GM23338 (cell line): ENCODE measurements around the gene CIROP. TPM values are rescaled to one million over a fixed set of nuclear protein-coding genes. Genes with fewer than 3 reads are reported as not detected.

Experiments
- ATAC-seq: fragments of 200-7000 bp; cut with Tn5 transposase; 3 replicates; pipeline ENCODE4 v1.9.1; 2020
- DNase-seq: peaks from one replicate; pipeline ENCODE4 v3.0.0-alpha.2; 2015; ENCODE audit warnings: low spot score
- H2AFZ ChIP-seq: fragments of 200-600 bp; sonication (generic); 2 replicates; pipeline ENCODE4 v1.8.0; 2016; ENCODE audit warnings: antibody characterized with exemption, mild to moderate bottlenecking, moderate library complexity
- H3F3A ChIP-seq: fragments of 200-600 bp; sonication (generic); replicated peaks from 2 replicates; pipeline ENCODE4 v1.8.0; 2017; ENCODE audit warnings: antibody characterized with exemption, mixed run types, low read depth
- H3K27ac ChIP-seq: fragments of 200-600 bp; sonication (generic); 2 replicates; pipeline ENCODE4 v1.6.1; 2016; ENCODE audit warnings: low read depth
- H3K27me3 ChIP-seq: fragments of 200-600 bp; sonication (generic); 2 replicates; pipeline ENCODE4 v1.8.0; 2016; ENCODE audit warnings: mild to moderate bottlenecking, mixed run types, moderate library complexity; ENCODE audit not compliant: insufficient read depth
- H3K36me3 ChIP-seq: fragments of 200-600 bp; sonication (generic); 2 replicates; pipeline ENCODE4 v1.8.0; 2016; ENCODE audit warnings: mild to moderate bottlenecking; ENCODE audit not compliant: insufficient read depth
- H3K4me1 ChIP-seq: fragments of 200-600 bp; sonication (generic); 2 replicates; pipeline ENCODE4 v1.8.0; 2016; ENCODE audit warnings: mild to moderate bottlenecking, moderate library complexity; ENCODE audit not compliant: insufficient read depth
- H3K4me2 ChIP-seq: fragments of 200-600 bp; sonication (generic); 2 replicates; pipeline ENCODE4 v1.7.1; 2017; ENCODE audit warnings: mixed run types
- H3K4me3 ChIP-seq: fragments of 200-600 bp; sonication (generic); 2 replicates; pipeline ENCODE4 v1.6.1; 2016; ENCODE audit warnings: mixed run types
- H3K79me2 ChIP-seq: fragments of 200-600 bp; sonication (generic); replicated peaks from 2 replicates; pipeline ENCODE4 v1.8.0; 2017; ENCODE audit warnings: mild to moderate bottlenecking; ENCODE audit not compliant: insufficient read depth
- H3K9me2 ChIP-seq: fragments of 200-600 bp; sonication (generic); 2 replicates; pipeline ENCODE4 v1.8.0; 2017; ENCODE audit not compliant: insufficient read depth
- H4K20me1 ChIP-seq: fragments of 200-600 bp; sonication (generic); replicated peaks from 2 replicates; pipeline ENCODE4 v1.8.0; 2017; ENCODE audit warnings: mild to moderate bottlenecking; ENCODE audit not compliant: insufficient read depth
- H3K27ac Mint-ChIP-seq: 2 replicates; pipeline ENCODE4 v1.8.0; 2020; ENCODE audit warnings: inconsistent platforms, mild to moderate bottlenecking, moderate library complexity, mixed read lengths
- H3K27me3 Mint-ChIP-seq: 3 replicates; pipeline ENCODE4 v1.8.0; 2022; ENCODE audit warnings: low read depth, mild to moderate bottlenecking, moderate library complexity, mixed read lengths, inconsistent platforms; ENCODE audit not compliant: insufficient read depth, poor library complexity
- H3K36me3 Mint-ChIP-seq: 3 replicates; pipeline ENCODE4 v1.8.0; 2021; ENCODE audit warnings: low read depth, mild to moderate bottlenecking, inconsistent platforms, moderate library complexity, mixed read lengths
- H3K4me1 Mint-ChIP-seq: 3 replicates; pipeline ENCODE4 v1.8.0; 2020; ENCODE audit warnings: mild to moderate bottlenecking, inconsistent platforms, mixed read lengths
- H3K4me3 Mint-ChIP-seq: 3 replicates; pipeline ENCODE4 v1.8.0; 2021; ENCODE audit warnings: moderate library complexity, mild to moderate bottlenecking, inconsistent platforms, mixed read lengths
- H3K9me3 Mint-ChIP-seq: 3 replicates; pipeline ENCODE4 v1.8.0; 2020; ENCODE audit warnings: moderate library complexity, mild to moderate bottlenecking, inconsistent platforms, mixed read lengths
- CREB1 ChIP-seq: fragments of 250-450 bp; sonication (Bioruptor Pico); IDR thresholded peaks from 2 replicates; pipeline ENCODE4 v1.5.0; 2020; ENCODE audit warnings: low read depth, mild to moderate bottlenecking, moderate library complexity
- ETS1 ChIP-seq: IDR thresholded peaks from 2 replicates; pipeline ENCODE4 v1.6.1; 2016; ENCODE audit warnings: antibody characterized with exemption
- EZH2 ChIP-seq: fragments of 200-600 bp; sonication (generic); IDR thresholded peaks from one replicate; pipeline ENCODE4 v1.8.0; 2017; ENCODE audit warnings: antibody characterized with exemption, mild to moderate bottlenecking, low read depth; ENCODE audit not compliant: unreplicated experiment
- EZH2phosphoT487 ChIP-seq: fragments of 200-600 bp; sonication (generic); IDR thresholded peaks from one replicate; pipeline ENCODE4 v1.8.1; 2018; ENCODE audit warnings: antibody characterized with exemption; ENCODE audit not compliant: unreplicated experiment
- JUNB ChIP-seq: IDR thresholded peaks from one replicate; pipeline ENCODE4 v1.6.1; 2016; ENCODE audit warnings: antibody characterized with exemption; ENCODE audit not compliant: unreplicated experiment
- NANOG ChIP-seq: IDR thresholded peaks from 2 replicates; pipeline ENCODE4 v1.6.1; 2016; ENCODE audit warnings: antibody characterized with exemption, borderline replicate concordance
- POLR2AphosphoS5 ChIP-seq: IDR thresholded peaks from 2 replicates; pipeline ENCODE4 v1.6.1; 2016; ENCODE audit warnings: antibody characterized with exemption, low read depth
- STAT1 ChIP-seq: IDR thresholded peaks from one replicate; pipeline ENCODE4 v1.6.1; 2016; ENCODE audit warnings: antibody characterized with exemption; ENCODE audit not compliant: unreplicated experiment
- ZNF114 ChIP-seq: fragments of 250-450 bp; sonication (Bioruptor Pico); IDR thresholded peaks from 2 replicates; pipeline ENCODE4 v1.5.0; 2020; ENCODE audit warnings: mild to moderate bottlenecking, moderate library complexity
- polyA plus RNA-seq: library from polyadenylated mRNA; unstranded; fragments of >200 nt; fragmentation: Nextera tagmentation; extraction: Ambion mirVana; gene quantifications from 2 replicates; pipeline ENCODE4 v1.2.1, GENCODE V29; 2016
- total RNA-seq: library from RNA; depleted of rRNA; stranded (reverse); fragments of >200 nt; shearing (Covaris generic); gene quantifications from 2 replicates; pipeline ENCODE4 v1.2.3, GENCODE V29; 2014
- TF ChIP-seq, protein P1 (sequence below): IDR thresholded peaks from one replicate; pipeline ENCODE4 v1.6.1; 2018; ENCODE audit warnings: antibody characterized with exemption; ENCODE audit not compliant: unreplicated experiment
- TF ChIP-seq, protein P2 (sequence below), 2 experiments: fragments of 200-600 bp in 1 of 2; sonication (generic) in 1 of 2; conservative IDR thresholded peaks; 2 replicates each; pipeline versions ENCODE4 v1.5.1 to v1.6.1; 2016 to 2017; ENCODE audit warnings: antibody characterized with exemption in 2 of 2, low read depth in 2 of 2, mild to moderate bottlenecking in 2 of 2, moderate library complexity in 1 of 2
- TF ChIP-seq, protein P3 (sequence below): fragments of 250-450 bp; sonication (Bioruptor Pico); IDR thresholded peaks from 2 replicates; pipeline ENCODE4 v1.5.0; 2020; ENCODE audit warnings: mild to moderate bottlenecking, moderate library complexity

Gene CIROP
- total and polyA plus RNA-seq, 2 experiments from 2014 or later, result not detected

GRCh38 chr14:23123419-23123818 is 18.6 kb upstream of the CIROP start (continued):
- TF ChIP-seq CREB1 (CRISPR knock-in tag), result no peak
- TF ChIP-seq, protein P1, sequence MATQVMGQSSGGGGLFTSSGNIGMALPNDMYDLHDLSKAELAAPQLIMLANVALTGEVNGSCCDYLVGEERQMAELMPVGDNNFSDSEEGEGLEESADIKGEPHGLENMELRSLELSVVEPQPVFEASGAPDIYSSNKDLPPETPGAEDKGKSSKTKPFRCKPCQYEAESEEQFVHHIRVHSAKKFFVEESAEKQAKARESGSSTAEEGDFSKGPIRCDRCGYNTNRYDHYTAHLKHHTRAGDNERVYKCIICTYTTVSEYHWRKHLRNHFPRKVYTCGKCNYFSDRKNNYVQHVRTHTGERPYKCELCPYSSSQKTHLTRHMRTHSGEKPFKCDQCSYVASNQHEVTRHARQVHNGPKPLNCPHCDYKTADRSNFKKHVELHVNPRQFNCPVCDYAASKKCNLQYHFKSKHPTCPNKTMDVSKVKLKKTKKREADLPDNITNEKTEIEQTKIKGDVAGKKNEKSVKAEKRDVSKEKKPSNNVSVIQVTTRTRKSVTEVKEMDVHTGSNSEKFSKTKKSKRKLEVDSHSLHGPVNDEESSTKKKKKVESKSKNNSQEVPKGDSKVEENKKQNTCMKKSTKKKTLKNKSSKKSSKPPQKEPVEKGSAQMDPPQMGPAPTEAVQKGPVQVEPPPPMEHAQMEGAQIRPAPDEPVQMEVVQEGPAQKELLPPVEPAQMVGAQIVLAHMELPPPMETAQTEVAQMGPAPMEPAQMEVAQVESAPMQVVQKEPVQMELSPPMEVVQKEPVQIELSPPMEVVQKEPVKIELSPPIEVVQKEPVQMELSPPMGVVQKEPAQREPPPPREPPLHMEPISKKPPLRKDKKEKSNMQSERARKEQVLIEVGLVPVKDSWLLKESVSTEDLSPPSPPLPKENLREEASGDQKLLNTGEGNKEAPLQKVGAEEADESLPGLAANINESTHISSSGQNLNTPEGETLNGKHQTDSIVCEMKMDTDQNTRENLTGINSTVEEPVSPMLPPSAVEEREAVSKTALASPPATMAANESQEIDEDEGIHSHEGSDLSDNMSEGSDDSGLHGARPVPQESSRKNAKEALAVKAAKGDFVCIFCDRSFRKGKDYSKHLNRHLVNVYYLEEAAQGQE, result no peak

GRCh38 chr14:23122086-23122485 is 17.3 kb upstream of the CIROP start:
- Histone ChIP-seq H3K9me2 (no peaks in the 10 kb centered on the region), H3K4me2 (no peak overlapping the region), H3K4me1 (peaks cover 44% of the 10 kb centered on the region), H3K27me3 (no peaks in the 10 kb centered on the region), H3K27ac (no peak overlapping the region), H2AFZ (no peak overlapping the region), H3F3A (no peaks in the 10 kb centered on the region; the same call in 1 of the 2 replicates), H3K36me3 (no peaks in the 10 kb centered on the region), H4K20me1 (no peaks in the 10 kb centered on the region), H3K79me2 (no peaks in the 10 kb centered on the region), H3K4me3 (no peak overlapping the region)
- H3K36me3 Mint-ChIP-seq, result peaks cover 3% of the 10 kb centered on the region; the same call in 2 of the 3 replicates
- DNase-seq (no peak), ATAC-seq (no peak)
- no peaks in the 10 kb centered on the region; the same call in 2 of the 3 replicates for H3K9me3 Mint-ChIP-seq
- peaks cover 24% of the 10 kb centered on the region for H3K27me3 Mint-ChIP-seq
- peaks cover 60% of the 10 kb centered on the region for H3K4me1 Mint-ChIP-seq
- no peak overlapping the region for H3K27ac Mint-ChIP-seq
- no peak overlapping the region; the same call in 2 of the 3 replicates for H3K4me3 Mint-ChIP-seq
- TF ChIP-seq EZH2phosphoT487 (no peak), STAT1 (no peak), NANOG (no peak), ETS1 (no peak), EZH2 (no peak), JUNB (no peak), ZNF114 (CRISPR knock-in tag) (no peak), POLR2AphosphoS5 (no peak), CREB1 (CRISPR knock-in tag) (no peak)
- TF ChIP-seq, protein P2, sequence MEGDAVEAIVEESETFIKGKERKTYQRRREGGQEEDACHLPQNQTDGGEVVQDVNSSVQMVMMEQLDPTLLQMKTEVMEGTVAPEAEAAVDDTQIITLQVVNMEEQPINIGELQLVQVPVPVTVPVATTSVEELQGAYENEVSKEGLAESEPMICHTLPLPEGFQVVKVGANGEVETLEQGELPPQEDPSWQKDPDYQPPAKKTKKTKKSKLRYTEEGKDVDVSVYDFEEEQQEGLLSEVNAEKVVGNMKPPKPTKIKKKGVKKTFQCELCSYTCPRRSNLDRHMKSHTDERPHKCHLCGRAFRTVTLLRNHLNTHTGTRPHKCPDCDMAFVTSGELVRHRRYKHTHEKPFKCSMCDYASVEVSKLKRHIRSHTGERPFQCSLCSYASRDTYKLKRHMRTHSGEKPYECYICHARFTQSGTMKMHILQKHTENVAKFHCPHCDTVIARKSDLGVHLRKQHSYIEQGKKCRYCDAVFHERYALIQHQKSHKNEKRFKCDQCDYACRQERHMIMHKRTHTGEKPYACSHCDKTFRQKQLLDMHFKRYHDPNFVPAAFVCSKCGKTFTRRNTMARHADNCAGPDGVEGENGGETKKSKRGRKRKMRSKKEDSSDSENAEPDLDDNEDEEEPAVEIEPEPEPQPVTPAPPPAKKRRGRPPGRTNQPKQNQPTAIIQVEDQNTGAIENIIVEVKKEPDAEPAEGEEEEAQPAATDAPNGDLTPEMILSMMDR (conservative IDR thresholded peaks at IDR 0.05; ENCODE audit: low read depth in 2 of 2), result no peak
- TF ChIP-seq, protein P3, sequence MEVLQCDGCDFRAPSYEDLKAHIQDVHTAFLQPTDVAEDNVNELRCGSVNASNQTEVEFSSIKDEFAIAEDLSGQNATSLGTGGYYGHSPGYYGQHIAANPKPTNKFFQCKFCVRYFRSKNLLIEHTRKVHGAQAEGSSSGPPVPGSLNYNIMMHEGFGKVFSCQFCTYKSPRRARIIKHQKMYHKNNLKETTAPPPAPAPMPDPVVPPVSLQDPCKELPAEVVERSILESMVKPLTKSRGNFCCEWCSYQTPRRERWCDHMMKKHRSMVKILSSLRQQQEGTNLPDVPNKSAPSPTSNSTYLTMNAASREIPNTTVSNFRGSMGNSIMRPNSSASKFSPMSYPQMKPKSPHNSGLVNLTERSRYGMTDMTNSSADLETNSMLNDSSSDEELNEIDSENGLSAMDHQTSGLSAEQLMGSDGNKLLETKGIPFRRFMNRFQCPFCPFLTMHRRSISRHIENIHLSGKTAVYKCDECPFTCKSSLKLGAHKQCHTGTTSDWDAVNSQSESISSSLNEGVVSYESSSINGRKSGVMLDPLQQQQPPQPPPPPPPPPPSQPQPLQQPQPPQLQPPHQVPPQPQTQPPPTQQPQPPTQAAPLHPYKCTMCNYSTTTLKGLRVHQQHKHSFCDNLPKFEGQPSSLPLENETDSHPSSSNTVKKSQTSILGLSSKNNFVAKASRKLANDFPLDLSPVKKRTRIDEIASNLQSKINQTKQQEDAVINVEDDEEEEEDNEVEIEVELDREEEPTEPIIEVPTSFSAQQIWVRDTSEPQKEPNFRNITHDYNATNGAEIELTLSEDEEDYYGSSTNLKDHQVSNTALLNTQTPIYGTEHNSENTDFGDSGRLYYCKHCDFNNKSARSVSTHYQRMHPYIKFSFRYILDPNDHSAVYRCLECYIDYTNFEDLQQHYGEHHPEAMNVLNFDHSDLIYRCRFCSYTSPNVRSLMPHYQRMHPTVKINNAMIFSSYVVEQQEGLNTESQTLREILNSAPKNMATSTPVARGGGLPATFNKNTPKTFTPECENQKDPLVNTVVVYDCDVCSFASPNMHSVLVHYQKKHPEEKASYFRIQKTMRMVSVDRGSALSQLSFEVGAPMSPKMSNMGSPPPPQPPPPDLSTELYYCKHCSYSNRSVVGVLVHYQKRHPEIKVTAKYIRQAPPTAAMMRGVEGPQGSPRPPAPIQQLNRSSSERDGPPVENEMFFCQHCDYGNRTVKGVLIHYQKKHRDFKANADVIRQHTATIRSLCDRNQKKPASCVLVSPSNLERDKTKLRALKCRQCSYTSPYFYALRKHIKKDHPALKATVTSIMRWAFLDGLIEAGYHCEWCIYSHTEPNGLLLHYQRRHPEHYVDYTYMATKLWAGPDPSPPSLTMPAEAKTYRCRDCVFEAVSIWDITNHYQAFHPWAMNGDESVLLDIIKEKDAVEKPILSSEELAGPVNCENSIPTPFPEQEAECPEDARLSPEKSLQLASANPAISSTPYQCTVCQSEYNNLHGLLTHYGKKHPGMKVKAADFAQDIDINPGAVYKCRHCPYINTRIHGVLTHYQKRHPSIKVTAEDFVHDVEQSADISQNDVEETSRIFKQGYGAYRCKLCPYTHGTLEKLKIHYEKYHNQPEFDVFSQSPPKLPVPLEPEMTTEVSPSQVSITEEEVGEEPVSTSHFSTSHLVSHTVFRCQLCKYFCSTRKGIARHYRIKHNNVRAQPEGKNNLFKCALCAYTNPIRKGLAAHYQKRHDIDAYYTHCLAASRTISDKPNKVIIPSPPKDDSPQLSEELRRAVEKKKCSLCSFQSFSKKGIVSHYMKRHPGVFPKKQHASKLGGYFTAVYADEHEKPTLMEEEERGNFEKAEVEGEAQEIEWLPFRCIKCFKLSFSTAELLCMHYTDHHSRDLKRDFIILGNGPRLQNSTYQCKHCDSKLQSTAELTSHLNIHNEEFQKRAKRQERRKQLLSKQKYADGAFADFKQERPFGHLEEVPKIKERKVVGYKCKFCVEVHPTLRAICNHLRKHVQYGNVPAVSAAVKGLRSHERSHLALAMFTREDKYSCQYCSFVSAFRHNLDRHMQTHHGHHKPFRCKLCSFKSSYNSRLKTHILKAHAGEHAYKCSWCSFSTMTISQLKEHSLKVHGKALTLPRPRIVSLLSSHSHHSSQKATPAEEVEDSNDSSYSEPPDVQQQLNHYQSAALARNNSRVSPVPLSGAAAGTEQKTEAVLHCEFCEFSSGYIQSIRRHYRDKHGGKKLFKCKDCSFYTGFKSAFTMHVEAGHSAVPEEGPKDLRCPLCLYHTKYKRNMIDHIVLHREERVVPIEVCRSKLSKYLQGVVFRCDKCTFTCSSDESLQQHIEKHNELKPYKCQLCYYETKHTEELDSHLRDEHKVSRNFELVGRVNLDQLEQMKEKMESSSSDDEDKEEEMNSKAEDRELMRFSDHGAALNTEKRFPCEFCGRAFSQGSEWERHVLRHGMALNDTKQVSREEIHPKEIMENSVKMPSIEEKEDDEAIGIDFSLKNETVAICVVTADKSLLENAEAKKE (CRISPR knock-in tag), result no peak
